Measurements from ENCODE around the gene WNK1.

Gene WNK1

DNA sequence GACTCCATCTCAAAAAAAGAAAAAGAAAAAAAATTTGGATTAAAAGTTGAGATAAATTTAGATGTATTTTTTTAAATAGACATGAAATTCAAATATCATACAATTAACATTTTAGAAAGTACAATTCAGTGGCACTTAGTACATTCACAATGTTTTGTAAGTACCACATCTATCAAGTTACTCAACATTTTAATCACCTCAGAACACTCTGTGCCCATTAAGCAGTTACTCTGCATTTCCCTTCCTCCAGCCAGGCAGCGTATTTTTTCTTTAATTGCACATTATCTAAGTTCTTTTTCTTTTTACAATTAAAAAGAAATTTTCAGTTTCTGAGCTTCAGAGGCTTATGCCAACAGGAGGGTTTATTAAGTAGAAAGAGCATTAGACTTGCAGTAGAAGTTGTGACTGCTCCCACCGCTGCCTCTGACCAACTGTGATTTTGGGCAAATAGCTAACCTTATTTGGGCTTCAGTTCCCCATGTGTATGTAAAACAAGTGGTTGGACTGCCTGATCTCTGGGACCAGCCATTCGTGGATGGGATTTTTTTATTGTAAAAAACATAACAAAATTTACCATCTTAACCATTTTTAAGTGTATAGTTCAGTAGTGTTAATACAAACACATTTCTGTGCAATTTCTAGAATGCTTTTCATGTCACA is 65.7 kb downstream of the WNK1 start:
- peak overlapping the region; percentile 4; the same call in 1 of the 2 replicates for H3K27ac ChIP-seq

DNA sequence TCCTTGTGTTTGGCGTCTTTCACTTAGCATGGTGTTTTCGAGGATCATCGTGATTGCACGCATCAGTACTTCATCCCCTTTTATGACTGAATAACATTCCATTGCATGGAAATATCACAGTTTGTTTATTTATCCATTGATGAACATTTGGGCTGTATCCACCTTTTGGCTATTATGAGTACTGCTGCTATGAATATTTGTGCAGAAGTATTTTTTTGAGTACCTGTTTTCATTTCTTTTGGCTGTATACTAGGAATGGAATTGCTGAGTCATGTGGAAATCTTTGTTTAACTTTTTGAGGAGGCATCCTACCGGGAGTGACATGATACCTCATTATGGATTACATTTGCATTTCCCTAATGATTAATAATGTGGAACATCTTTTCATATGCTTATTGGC is 66.4 kb downstream of the WNK1 start:
- H3K27ac ChIP-seq = no peak overlapping the region
- TF ChIP-seq, protein P1, sequence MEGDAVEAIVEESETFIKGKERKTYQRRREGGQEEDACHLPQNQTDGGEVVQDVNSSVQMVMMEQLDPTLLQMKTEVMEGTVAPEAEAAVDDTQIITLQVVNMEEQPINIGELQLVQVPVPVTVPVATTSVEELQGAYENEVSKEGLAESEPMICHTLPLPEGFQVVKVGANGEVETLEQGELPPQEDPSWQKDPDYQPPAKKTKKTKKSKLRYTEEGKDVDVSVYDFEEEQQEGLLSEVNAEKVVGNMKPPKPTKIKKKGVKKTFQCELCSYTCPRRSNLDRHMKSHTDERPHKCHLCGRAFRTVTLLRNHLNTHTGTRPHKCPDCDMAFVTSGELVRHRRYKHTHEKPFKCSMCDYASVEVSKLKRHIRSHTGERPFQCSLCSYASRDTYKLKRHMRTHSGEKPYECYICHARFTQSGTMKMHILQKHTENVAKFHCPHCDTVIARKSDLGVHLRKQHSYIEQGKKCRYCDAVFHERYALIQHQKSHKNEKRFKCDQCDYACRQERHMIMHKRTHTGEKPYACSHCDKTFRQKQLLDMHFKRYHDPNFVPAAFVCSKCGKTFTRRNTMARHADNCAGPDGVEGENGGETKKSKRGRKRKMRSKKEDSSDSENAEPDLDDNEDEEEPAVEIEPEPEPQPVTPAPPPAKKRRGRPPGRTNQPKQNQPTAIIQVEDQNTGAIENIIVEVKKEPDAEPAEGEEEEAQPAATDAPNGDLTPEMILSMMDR (conservative IDR thresholded peaks at IDR 0.05) = no peak; the same call in 1 of the 2 replicates

More for the DNA sequence above, 65.7 kb downstream of the WNK1 start:
- TF ChIP-seq, protein P1 (conservative IDR thresholded peaks at IDR 0.05) = no peak

DNA sequence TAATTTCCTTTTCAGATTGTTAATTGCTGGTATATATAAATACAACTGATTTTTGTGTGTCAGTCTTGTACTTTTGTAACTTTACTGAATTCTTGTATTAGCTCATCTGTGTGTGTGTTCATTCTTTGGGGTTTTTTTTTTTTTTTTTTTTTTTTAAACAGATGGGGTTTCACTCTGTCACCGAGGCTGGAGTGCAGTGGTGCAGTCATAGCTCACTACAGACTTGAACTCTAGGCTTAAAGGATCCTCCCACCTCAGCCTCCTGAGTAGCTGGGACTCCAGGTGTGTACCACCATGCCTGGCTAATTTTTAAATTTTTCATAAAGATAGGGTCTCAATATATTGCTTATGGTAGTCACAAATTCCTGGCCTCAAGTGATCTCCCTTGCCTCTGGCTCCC is 68.0 kb downstream of the WNK1 start:
- TF ChIP-seq, protein P1 (conservative IDR thresholded peaks at IDR 0.05) = no peak
- H3K27ac ChIP-seq = no peak overlapping the region

DNA sequence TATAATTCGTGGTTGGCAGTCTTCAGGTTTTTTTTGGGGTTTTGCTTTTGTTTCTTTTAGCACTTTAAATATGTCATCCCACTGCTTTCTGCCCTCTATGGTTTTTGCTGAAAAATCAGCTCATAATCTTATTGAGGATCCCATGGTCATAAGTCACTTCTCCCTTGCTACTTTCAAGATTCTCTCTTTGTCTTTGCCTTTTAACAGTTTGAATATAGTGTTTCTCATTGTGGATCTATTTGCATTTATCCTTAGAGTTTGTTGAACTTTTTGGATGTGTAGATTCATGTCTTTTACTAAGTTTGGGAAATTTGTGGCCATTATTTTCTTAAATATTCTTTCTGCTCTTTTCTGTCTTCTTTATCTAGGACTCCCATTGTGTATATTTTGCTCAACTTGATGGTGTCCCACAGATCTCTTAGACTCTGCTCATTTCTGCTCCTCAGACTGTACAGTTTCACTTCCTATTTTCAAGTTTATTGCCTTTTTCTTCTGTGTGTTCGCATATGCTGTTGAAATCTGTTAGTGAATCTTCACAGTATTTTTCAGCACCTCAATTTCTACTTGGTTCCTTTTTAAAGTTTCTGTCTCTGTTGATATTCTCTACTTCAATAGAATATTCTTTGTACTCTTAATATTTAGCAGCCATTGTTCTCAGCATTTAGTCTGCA is 70.8 kb downstream of the WNK1 start:
- H3K27ac ChIP-seq = no peak overlapping the region

DNA sequence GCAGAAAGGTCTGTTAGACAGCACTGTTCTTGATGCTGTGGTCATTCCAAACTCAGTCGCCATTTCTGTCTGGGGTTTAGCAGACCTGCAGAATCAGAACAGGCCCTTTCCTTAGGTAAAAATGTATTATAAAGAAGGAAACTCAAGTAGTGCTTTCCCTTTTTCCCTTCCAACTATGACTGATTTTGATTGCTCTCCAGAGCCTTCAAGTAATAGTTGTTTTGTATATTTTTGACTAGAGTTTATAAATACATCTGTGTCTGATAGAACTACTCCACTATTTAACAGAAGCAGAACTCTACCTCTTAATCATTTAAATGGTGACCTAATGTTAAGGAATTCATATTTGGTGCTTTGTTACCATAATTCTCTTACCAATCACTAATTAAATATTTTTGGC is 74.0 kb downstream of the WNK1 start:
- H3K27ac ChIP-seq = no peak overlapping the region; the same call in 1 of the 2 replicates
- TF ChIP-seq, protein P1 (conservative IDR thresholded peaks at IDR 0.05) = no peak

More for the DNA sequence above, 70.8 kb downstream of the WNK1 start:
- TF ChIP-seq, protein P1 (conservative IDR thresholded peaks at IDR 0.05) = no peak

DNA sequence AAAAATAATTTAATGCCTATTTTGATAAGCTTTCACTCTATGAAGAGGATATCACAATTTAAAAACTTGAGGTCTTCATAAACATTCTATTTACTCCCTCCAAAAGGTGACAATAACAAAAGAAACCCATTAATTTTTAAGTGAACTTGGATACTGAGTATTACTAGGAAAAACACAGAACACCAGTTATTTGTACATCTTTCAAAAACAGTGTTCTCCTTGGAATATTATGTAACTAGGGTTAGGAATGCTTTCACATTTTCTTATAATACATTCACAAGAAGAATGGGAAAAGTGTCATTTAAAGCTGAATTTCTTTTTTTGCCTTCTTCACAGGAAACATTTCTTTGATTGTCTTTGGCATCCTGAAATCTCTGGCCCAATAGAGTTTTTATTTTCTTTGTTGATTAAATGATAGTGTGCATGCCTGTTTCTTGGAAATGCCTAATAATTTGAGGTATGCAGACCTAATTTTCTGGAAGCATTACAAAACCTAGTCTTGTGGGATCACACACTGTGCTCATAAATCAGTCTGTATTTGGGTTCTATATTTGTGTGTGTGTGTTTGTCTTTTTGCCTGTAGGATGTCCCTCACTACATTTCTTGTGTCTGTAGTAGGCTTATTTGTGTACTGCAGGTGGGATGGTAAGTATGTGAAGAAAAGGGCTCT is 76.5 kb downstream of the WNK1 start:
- H3K27ac ChIP-seq = peak overlapping the region; percentile 82
- TF ChIP-seq, protein P1 (conservative IDR thresholded peaks at IDR 0.05) = no peak

Data from VCaP (cell line).